T-helper 2 cell treated with Interferon-gamma antibody and Interleukin-4, amounts not matched to agents 5 μg/mL and 100 μg/mL, for 36 hours (primary cell): Measurements from ENCODE around the gene LRRC3.
A peak's percentile ranks its signal among the peaks of the same experiment; 100 is the strongest.
"Not testable (repeated sequence)": the region's sequence is repeated elsewhere in the genome, so short reads cannot be mapped to it uniquely, and the experiment has no call there.

ENCODE experiments used
- DNase-seq: peaks from one replicate; pipeline ENCODE4 v3.0.0; 2021; ENCODE audit warnings: low spot score
- H3K27ac Mint-ChIP-seq: one replicate; pipeline ENCODE4 v1.8.0; 2021; ENCODE audit warnings: mild to moderate bottlenecking, mixed read lengths
- H3K27me3 Mint-ChIP-seq: one replicate; pipeline ENCODE4 v1.8.0; 2021; ENCODE audit warnings: low read depth, mixed read lengths
- H3K36me3 Mint-ChIP-seq: one replicate; pipeline ENCODE4 v1.8.0; 2021; ENCODE audit warnings: low read depth, mixed read lengths
- H3K4me1 Mint-ChIP-seq: one replicate; pipeline ENCODE4 v1.8.0; 2021; ENCODE audit warnings: low read depth, mixed read lengths
- H3K4me3 Mint-ChIP-seq: one replicate; pipeline ENCODE4 v1.8.0; 2022; ENCODE audit warnings: mild to moderate bottlenecking, moderate library complexity, mixed read lengths
- H3K9me3 Mint-ChIP-seq: one replicate; pipeline ENCODE4 v1.8.0; 2021; ENCODE audit warnings: mixed read lengths

The LRRC3 gene

DNA sequence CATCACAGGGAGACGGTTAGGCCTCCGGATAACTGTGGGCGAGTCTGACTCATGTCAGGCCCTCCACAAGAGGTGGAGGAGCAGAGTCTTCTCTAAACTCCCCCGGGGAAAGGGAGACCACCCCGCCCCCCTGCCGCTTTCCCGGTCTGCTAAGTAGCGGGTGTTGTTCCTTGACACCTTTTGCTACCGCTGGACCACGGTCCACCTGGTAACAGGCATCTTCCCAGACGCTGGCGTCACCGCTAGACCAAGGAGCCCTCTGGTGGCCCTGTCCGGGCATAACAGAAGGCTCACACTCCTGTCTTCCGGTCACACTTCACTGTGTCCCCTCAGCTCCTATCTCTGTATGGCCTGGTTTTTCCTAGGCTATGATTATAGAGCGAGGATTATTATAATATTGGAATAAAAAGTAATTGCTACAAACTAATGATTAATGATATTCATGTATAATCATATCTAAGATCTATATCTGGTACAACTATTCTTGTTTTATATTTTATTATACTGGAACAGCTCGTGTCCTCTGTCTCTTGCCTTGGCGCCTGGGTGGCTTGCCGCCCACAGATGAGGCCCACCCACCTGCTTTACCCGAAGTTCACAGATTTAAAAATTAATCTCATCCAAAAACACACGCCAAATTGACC lies 24.4 kb downstream of the LRRC3 start:
- peak; percentile 41 for DNase-seq
- H3K27me3 Mint-ChIP-seq, H3K4me1 Mint-ChIP-seq, H3K27ac Mint-ChIP-seq, H3K9me3 Mint-ChIP-seq, H3K36me3 Mint-ChIP-seq, H3K4me3 Mint-ChIP-seq: not testable (repeated sequence)

DNA sequence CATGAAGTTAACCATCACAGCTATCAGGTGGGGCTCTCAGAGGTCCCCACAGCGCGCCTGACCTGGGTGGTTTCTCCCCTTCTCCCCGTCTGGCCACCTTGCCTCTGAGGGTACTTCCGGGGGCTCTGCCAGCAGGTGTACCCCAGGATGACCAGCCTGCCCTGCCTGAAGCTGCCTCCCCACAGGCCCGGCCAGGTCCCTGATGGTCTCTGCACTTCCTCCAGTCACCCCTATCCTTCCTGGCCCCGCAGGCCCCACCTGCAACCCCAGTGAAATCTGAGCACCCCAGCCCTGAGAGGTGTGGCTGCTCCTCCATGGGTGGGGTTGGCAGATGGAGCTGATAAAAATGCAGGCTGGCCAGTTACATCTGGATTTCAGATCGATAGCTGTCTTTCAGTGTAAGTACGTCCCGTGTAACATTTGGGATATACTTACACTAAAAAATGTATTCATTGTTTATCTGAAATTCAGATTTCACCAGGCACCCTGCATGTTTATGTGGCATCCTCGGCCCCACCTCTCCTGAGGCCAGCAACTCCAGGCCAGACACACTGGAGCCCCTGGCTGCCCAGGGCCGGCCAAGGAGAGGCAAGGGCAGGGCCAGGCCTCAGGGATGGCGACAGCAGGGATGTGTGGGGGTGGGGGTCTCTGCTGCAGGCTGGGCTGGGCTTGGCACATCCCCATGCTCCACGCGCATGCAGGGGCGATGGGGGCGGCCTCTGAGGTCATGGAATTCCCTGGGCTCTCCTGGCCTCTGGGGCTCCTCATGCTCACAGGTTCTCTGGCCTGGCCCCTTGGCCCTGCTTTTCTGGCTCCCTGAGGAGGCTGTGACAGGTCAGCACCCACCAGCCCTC lies 25.1 kb downstream of the LRRC3 start:
- H3K4me1 Mint-ChIP-seq, result peaks cover 5% of the 10 kb centered on the region
- H3K4me3 Mint-ChIP-seq, result no peak overlapping the region
- DNase-seq, result no peak
- H3K9me3 Mint-ChIP-seq, result no peaks in the 10 kb centered on the region
- H3K27ac Mint-ChIP-seq, result no peak overlapping the region
- no peaks in the 10 kb centered on the region for H3K36me3 Mint-ChIP-seq
- H3K27me3 Mint-ChIP-seq, result no peaks in the 10 kb centered on the region

DNA sequence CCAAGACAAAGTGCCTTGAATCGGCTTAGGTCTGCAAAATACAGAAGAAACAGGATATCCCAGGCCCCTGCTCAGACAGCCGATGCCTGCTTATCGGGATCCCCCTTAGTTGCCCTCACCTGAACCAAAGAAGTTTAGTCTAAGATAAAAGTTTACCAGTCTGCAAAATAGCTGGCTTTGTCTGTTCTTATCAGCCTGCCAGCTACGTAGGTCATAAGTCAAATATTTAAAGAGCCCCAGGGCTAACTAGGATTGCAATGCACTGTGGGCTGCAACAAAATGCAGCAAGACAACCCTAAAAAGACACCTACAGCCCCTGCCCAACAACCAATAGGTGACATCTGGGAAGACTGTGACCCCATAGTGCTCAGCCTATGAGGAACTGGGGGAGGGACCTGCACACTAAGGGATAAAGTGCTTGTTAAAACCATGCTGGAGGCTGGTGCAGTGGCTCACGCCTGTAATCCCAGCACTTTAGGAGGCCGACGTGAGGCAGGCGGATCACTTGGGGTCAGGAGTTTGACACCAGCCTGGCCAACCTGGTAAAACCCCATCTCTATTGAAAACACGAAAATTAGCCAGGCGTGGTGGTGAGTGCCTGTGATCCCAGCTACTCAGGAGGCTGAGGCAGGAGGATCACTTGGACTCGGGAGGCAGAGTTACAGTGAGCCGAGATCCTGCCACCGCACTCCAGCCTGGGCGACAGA lies 27.4 kb downstream of the LRRC3 start:
- Mint-ChIP-seq H3K4me1 (peaks cover 5% of the 10 kb centered on the region), H3K27me3 (peaks cover under 1% of the 10 kb centered on the region), H3K4me3 (no peak overlapping the region), H3K27ac (no peak overlapping the region), H3K36me3 (no peaks in the 10 kb centered on the region), H3K9me3 (no peaks in the 10 kb centered on the region)
- DNase-seq, result no peak

DNA sequence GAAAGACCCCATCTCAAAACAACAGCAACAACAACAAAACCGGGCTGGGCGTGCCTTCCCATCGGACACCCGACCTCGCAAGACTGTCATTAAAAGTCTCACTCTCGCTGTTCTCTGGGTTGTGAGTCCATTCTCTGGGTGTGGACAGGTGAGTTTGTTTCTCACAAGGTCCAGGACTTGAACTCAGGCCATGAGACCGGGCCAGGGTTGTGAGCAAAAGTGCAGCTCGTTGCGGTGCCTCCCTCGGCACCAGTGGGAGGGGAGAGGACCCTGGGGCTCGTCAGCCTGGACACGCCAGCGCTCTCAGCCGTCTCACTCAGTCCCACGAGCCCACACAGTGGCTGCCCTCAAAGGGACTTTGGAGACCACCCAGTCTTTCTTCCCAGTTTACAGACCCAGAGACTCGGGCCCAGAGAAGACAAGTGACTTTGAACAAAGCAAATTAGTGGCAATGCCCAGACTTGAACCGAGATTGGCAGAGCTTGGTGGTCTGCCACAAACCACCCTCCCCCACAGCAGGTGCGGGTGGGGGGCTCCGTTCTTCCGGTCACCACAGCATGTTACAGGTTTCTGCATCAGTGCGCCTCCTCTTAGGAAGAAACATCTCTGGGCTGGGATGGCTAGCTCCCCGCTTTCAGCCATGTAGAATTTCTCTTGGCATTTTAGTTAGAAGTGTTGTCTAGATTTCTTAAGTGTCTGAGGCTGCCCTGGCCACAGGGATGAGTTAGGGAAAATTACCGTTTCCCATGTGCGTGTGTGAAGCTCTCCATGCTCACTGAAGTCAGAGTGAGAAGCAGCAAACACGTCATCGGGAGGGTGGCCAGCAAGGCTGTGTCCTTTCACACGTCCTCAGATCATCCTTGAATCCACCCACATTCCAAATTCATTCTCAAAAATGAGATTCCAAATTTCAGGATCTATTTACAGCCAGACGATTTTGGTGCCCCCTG lies 28.3 kb downstream of the LRRC3 start:
- no peaks in the 10 kb centered on the region for H3K36me3 Mint-ChIP-seq
- peaks cover 4% of the 10 kb centered on the region for H3K27me3 Mint-ChIP-seq
- H3K4me3 Mint-ChIP-seq, result no peak overlapping the region
- H3K9me3 Mint-ChIP-seq, result no peaks in the 10 kb centered on the region
- no peak overlapping the region for H3K27ac Mint-ChIP-seq
- peaks cover 5% of the 10 kb centered on the region for H3K4me1 Mint-ChIP-seq
- no peak for DNase-seq

DNA sequence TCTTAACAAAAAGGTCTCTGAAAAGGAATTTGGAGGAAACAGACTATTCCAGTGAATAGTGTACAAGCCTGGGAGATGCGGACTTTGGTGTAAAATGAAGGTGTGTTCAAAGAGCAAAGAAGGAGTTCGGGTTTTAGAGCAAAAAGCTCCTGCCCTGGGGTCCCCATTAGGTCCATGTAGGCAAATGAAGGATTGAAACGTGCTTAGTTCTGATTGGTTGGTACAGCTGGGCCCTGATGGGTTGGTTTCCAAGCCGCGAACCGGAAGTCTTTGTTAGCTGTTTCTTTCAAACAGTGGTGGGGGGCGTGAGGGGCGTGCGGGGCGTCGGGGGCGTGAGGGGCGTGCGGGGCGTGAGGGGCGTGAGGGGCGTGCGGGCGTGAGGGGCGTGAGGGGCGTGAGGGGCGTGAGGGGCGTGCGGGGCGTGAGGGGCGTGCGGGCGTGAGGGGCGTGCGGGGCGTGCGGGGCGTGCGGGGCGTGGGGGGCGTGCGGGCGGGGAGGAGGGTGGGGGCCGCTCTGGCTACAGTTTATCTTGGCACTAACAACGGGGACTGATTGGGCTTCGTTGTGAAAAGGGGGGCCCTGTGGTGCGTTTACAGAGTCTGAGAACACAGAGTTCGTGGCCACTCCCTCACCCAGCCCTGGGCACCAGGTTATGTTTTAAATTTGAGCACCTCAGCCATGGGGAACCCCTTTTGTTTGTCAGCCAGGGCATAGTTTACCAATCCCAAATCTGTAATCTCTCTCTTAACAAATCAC lies 29.4 kb downstream of the LRRC3 start:
- Mint-ChIP-seq H3K4me1 (peaks cover under 1% of the 10 kb centered on the region), H3K4me3 (no peak overlapping the region), H3K27ac (no peak overlapping the region)

DNA sequence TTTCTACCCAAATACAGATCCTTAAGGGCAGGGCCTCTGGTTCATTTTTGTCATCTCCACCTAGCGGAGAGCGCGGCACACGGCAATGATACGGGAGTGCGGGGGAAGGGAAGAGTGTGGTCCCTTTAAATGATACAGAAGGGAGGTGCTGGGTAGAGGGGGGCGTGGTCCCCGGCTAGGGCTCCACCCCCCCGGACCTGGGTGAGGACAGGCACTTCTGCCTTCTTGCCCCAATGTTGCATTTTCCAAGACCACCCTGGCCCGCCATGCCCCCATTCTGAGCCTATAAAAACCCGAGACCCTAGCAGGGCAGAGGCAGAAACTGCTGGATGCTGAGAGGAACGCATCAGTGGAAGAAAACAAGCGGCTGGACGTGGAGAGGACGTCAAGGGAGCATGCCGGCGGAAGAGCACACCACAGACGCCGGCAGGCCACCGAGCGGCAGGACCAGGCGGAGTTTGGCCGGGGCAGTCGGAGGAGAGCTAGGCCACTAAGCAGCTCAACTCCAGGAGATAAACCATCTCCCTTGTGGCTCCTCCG lies 30.0 kb downstream of the LRRC3 start:
- H3K9me3 Mint-ChIP-seq, result no peaks in the 10 kb centered on the region
- H3K4me1 Mint-ChIP-seq, result no peaks in the 10 kb centered on the region
- no peak for DNase-seq
- no peak overlapping the region for H3K27ac Mint-ChIP-seq
- H3K36me3 Mint-ChIP-seq, result no peaks in the 10 kb centered on the region
- peak overlapping the region; percentile 56 for H3K4me3 Mint-ChIP-seq
- H3K27me3 Mint-ChIP-seq, result peaks cover 4% of the 10 kb centered on the region

More for the DNA sequence above, 29.4 kb downstream of the LRRC3 start:
- Mint-ChIP-seq H3K36me3 (no peaks in the 10 kb centered on the region), H3K27me3 (peaks cover 4% of the 10 kb centered on the region), H3K9me3 (no peaks in the 10 kb centered on the region)
- no peak for DNase-seq

DNA sequence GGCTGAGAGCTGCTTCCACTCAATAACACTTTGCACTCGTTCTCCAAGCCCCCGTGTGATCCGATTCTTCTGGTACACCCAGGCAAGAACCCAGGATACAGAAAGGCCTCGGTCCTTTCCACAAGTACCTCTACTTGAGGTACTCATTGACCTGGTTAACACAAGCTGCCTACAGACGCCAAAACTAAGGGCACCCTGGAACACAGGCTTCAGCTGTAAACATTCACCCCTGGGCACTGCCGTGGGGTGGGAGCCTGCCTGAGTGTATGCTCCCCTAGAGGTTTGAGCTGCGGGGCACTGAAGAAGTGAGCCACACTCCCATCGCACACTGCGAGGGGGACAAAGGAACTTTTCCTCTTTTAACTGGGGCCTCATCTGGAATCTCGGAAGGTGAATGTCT lies 30.5 kb downstream of the LRRC3 start:
- no peaks in the 10 kb centered on the region for H3K36me3 Mint-ChIP-seq
- H3K4me1 Mint-ChIP-seq, result no peaks in the 10 kb centered on the region
- no peaks in the 10 kb centered on the region for H3K9me3 Mint-ChIP-seq
- H3K27me3 Mint-ChIP-seq, result peaks cover 4% of the 10 kb centered on the region
- no peak overlapping the region for H3K27ac Mint-ChIP-seq
- no peak for DNase-seq
- H3K4me3 Mint-ChIP-seq, result no peak overlapping the region

DNA sequence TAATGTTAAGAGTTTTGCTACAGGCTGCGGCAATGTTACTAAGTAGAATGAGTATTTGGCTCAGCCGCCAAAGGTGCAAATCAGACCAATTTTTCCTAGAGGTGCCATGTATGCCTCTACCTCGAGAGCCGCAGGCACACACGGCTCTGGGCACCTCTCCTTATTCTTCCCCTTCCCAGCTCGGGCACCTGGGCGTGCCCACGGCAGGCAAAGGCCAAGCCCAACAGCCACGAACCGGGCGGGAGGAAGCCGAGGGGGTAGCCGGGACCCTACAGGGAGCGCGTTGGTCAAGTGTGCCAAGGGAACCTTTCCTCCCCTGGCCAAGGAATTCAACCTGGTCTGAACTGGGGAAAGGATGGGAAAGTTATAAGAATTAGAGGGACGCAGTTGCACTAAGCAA lies 31.0 kb downstream of the LRRC3 start:
- no peak for DNase-seq
- Mint-ChIP-seq H3K27me3 (peaks cover 4% of the 10 kb centered on the region), H3K4me3 (no peak overlapping the region), H3K4me1 (no peaks in the 10 kb centered on the region), H3K9me3 (no peaks in the 10 kb centered on the region), H3K36me3 (no peaks in the 10 kb centered on the region), H3K27ac (no peak overlapping the region)

DNA sequence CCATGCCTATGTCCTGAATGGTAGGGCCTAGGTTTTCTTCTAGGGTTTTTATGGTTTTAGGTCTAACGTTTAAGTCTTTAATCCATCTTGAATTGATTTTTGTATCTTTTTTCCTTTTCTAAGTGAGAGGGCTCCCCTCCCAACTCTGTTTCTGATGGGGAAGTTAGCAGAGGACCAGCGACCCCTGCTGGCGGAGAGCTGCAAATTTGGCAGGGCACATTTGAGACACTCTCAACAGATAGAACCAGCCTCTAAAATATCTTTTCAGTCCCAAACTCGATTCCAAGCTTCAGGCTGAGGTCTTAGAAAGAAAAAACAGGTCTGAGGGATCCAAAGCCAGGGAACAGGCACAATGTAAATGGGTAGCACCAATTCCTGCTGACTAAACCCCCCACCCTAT lies 32.5 kb downstream of the LRRC3 start:
- no peaks in the 10 kb centered on the region for H3K36me3 Mint-ChIP-seq
- peaks cover 2% of the 10 kb centered on the region for H3K4me1 Mint-ChIP-seq
- peak; percentile 20 for DNase-seq
- H3K9me3 Mint-ChIP-seq, result peaks cover 12% of the 10 kb centered on the region
- H3K27me3 Mint-ChIP-seq, result peaks cover 4% of the 10 kb centered on the region
- H3K4me3 Mint-ChIP-seq, result no peak overlapping the region
- H3K27ac Mint-ChIP-seq, result no peak overlapping the region

DNA sequence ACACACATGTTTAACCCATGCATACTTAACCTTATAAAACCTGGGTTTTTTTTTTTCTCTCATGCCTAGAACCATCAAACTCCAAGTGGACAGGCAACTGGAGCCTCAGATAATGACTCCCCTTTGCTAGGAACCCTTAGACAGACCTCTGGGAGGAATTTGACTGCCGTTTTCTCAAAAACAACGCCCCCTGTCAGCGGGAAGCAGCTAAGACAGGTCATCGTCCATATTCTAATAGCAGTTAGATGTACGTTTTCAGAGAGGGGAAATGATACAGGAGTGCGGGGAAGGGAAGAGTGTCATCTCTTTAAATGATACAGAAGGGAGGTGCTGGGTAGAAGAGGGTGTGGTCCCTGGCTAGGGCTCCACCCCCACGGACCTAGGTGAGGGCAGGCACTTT lies 34.7 kb downstream of the LRRC3 start:
- Mint-ChIP-seq H3K4me3 (no peak overlapping the region), H3K9me3 (peaks cover 19% of the 10 kb centered on the region), H3K27me3 (peaks cover 4% of the 10 kb centered on the region), H3K4me1 (peaks cover 2% of the 10 kb centered on the region), H3K27ac (no peak overlapping the region), H3K36me3 (peaks cover 3% of the 10 kb centered on the region)
- no peak for DNase-seq

DNA sequence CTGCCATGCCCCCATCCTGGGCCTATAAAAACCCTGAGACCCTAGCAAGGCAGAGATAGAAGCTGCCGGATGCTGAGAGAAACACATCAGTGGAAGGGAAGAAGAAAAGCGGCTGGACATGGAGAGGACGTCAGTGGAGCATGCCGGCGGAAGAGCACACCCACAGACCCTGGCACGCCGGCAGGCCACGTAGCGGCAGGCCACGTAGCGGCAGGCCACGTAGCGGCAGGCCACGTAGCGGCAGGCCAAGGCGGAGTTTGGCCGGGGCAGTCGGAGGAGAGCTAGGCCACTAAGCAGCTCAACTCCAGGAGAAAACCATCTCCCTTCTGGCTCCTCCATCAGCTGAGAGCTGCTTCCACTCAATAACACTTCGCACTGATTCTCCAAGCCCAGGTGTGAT lies 35.1 kb downstream of the LRRC3 start:
- Mint-ChIP-seq H3K36me3 (peaks cover 3% of the 10 kb centered on the region), H3K9me3 (peaks cover 19% of the 10 kb centered on the region), H3K4me1 (peaks cover 2% of the 10 kb centered on the region), H3K27ac (no peak overlapping the region), H3K4me3 (no peak overlapping the region), H3K27me3 (peaks cover 4% of the 10 kb centered on the region)
- no peak for DNase-seq

DNA sequence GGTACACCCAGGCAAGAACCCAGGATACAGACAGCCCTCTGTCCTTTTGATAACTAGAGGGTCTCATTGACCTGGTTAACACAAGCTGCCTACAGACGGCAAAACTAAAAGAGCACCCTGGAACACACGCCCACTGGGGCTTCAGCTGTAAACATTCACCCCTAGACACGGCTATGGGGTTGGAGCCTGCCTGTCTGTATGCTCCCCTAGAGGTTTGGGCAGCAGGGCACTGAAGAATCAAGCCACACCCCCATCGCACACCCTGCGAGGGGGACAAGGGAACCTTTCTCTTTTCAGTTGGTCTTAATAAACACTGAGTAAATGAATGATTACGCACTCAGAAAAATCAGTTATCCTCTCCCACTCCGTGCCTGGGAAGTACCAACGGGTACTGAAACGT lies 35.5 kb downstream of the LRRC3 start:
- peaks cover 2% of the 10 kb centered on the region for H3K4me1 Mint-ChIP-seq
- peaks cover 19% of the 10 kb centered on the region for H3K9me3 Mint-ChIP-seq
- peaks cover 4% of the 10 kb centered on the region for H3K27me3 Mint-ChIP-seq
- no peak overlapping the region for H3K4me3 Mint-ChIP-seq
- no peak overlapping the region for H3K27ac Mint-ChIP-seq
- peaks cover 3% of the 10 kb centered on the region for H3K36me3 Mint-ChIP-seq
- no peak for DNase-seq
